PC-9 (cell line): ENCODE measurements around the gene ARMC12.
A peak's percentile ranks its signal among the peaks of the same experiment; 100 is the strongest.

ENCODE experiments used
- EZH2 ChIP-seq: fragments of 200-600 bp; sonication (generic); IDR thresholded peaks from 2 replicates; pipeline ENCODE4 v1.8.0; 2017; ENCODE audit warnings: antibody characterized with exemption, low read depth
- TF ChIP-seq, protein P1 (sequence below): fragments of 200-600 bp; sonication (generic); conservative IDR thresholded peaks from 2 replicates; pipeline ENCODE4 v1.6.1; 2017; ENCODE audit warnings: mixed run types, antibody characterized with exemption, mild to moderate bottlenecking, moderate library complexity

- TF ChIP-seq, protein P1, sequence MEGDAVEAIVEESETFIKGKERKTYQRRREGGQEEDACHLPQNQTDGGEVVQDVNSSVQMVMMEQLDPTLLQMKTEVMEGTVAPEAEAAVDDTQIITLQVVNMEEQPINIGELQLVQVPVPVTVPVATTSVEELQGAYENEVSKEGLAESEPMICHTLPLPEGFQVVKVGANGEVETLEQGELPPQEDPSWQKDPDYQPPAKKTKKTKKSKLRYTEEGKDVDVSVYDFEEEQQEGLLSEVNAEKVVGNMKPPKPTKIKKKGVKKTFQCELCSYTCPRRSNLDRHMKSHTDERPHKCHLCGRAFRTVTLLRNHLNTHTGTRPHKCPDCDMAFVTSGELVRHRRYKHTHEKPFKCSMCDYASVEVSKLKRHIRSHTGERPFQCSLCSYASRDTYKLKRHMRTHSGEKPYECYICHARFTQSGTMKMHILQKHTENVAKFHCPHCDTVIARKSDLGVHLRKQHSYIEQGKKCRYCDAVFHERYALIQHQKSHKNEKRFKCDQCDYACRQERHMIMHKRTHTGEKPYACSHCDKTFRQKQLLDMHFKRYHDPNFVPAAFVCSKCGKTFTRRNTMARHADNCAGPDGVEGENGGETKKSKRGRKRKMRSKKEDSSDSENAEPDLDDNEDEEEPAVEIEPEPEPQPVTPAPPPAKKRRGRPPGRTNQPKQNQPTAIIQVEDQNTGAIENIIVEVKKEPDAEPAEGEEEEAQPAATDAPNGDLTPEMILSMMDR = peak; percentile 75
- no peak for TF ChIP-seq EZH2
Measured at GRCh38 chr6:35737413-35738211, 780 bp downstream of the ARMC12 start.
